HepG2 (cell line): Measurements from ENCODE around the gene MZF1. TPM values are rescaled to one million over a fixed set of nuclear protein-coding genes. Genes with fewer than 3 reads are reported as not detected.

ENCODE experiments used
- ADNP ChIP-seq: sonication (generic); formaldehyde crosslinking; IDR thresholded peaks from 2 replicates; pipeline ENCODE4 v1.4.0; 2020; ENCODE audit warnings: missing genetic modification reagents
- HNF4G ChIP-seq, 2 experiments: sonication (generic) in 1 of 2; formaldehyde crosslinking in 1 of 2; IDR thresholded peaks; 2 replicates each; pipeline versions ENCODE4 v1.4.0 to v1.6.1; 2011 to 2020; ENCODE audit warnings: borderline replicate concordance in 2 of 2, low read depth in 2 of 2, mild to moderate bottlenecking in 2 of 2, low read length in 1 of 2, missing genetic modification reagents in 1 of 2, moderate library complexity in 1 of 2
- JARID2 ChIP-seq: sonication (generic); formaldehyde crosslinking; IDR thresholded peaks from 2 replicates; pipeline ENCODE4 v1.8.1; 2023; ENCODE audit warnings: missing genetic modification reagents, inconsistent platforms; ENCODE audit not compliant: insufficient replicate concordance
- JUND ChIP-seq: sonication (generic); formaldehyde crosslinking; IDR thresholded peaks from 2 replicates; pipeline ENCODE4 v1.8.0; 2022; ENCODE audit warnings: mild to moderate bottlenecking, missing genetic modification reagents
- KMT2B ChIP-seq: IDR thresholded peaks from 2 replicates; pipeline ENCODE4 v1.6.1; 2016; ENCODE audit warnings: missing genetic modification reagents, missing compliant biosample characterization
- NKX3-1 ChIP-seq: sonication (generic); formaldehyde crosslinking; IDR thresholded peaks from 2 replicates; pipeline ENCODE4 v1.5.0; 2020; ENCODE audit warnings: missing genetic modification reagents
- POLR2AphosphoS2 ChIP-seq: IDR thresholded peaks from 2 replicates; pipeline ENCODE4 v1.6.1; 2011; ENCODE audit warnings: low read depth, low read length, improper control_type of control experiment
- SCMH1 ChIP-seq: sonication (generic); formaldehyde crosslinking; IDR thresholded peaks from 2 replicates; pipeline ENCODE4 v1.9.0; 2021; ENCODE audit warnings: missing genetic modification reagents, mild to moderate bottlenecking, borderline replicate concordance
- THAP11 ChIP-seq: IDR thresholded peaks from 2 replicates; pipeline ENCODE4 v1.6.1; 2016; ENCODE audit warnings: missing biosample characterization, missing genetic modification reagents
- ZNF224 ChIP-seq: sonication (generic); formaldehyde crosslinking; IDR thresholded peaks from 2 replicates; pipeline ENCODE4 v1.5.0; 2020; ENCODE audit warnings: mild to moderate bottlenecking, missing genetic modification reagents
- ZNF296 ChIP-seq: sonication (generic); formaldehyde crosslinking; conservative IDR thresholded peaks from 2 replicates; pipeline ENCODE4 v1.5.0; 2020; ENCODE audit warnings: mild to moderate bottlenecking, missing genetic modification reagents
- ZNF350 ChIP-seq: sonication (generic); formaldehyde crosslinking; IDR thresholded peaks from 2 replicates; pipeline ENCODE4 v1.4.0; 2020; ENCODE audit warnings: mild to moderate bottlenecking, low read depth, missing genetic modification reagents, borderline replicate concordance
- ZNF607 ChIP-seq: sonication (generic); formaldehyde crosslinking; IDR thresholded peaks from 2 replicates; pipeline ENCODE4 v1.5.1; 2020; ENCODE audit warnings: missing genetic modification reagents, mild to moderate bottlenecking, borderline replicate concordance
- ZNF790 ChIP-seq: sonication (generic); formaldehyde crosslinking; IDR thresholded peaks from 2 replicates; pipeline ENCODE4 v1.8.0; 2022; ENCODE audit warnings: missing genetic modification reagents, mild to moderate bottlenecking, borderline replicate concordance
- polyA plus RNA-seq, 8 experiments: library from polyadenylated mRNA; depleted of rRNA in 3 of 8; stranded (reverse) in 7 of 8; unstranded in 1 of 8; fragments of >200 nt; fragmentation: Illumina TruSeq in 4 of 8; extraction: Trizol in 4 of 8; gene quantifications; 2 replicates each; pipeline versions ENCODE4 v1.2.1 to v1.2.3, GENCODE V29; 2011 to 2016; ENCODE audit warnings: low read depth in 4 of 8, missing spikeins in 1 of 8, mixed read lengths in 1 of 8; ENCODE audit not compliant: insufficient read depth in 1 of 8
- total RNA-seq, 5 experiments: library from RNA; depleted of rRNA; stranded (reverse); fragments of >200 nt; fragmentation: Illumina TruSeq; extraction: Trizol; gene quantifications; 2 replicates each; pipeline ENCODE4 v1.2.3, GENCODE V29; 2016; ENCODE audit warnings: low read depth in 1 of 5
- TF ChIP-seq, protein P1 (sequence below): sonication (generic); formaldehyde crosslinking; IDR thresholded peaks from 2 replicates; pipeline ENCODE4 v1.4.0; 2020; ENCODE audit warnings: low read depth, mild to moderate bottlenecking, missing genetic modification reagents
- TF ChIP-seq, protein P2 (sequence below): sonication (generic); formaldehyde crosslinking; IDR thresholded peaks from 2 replicates; pipeline ENCODE4 v1.4.0; 2020; ENCODE audit warnings: missing genetic modification reagents
- TF ChIP-seq, protein P3 (sequence below): sonication (generic); formaldehyde crosslinking; IDR thresholded peaks from 2 replicates; pipeline ENCODE4 v1.4.0; 2020; ENCODE audit warnings: mild to moderate bottlenecking, missing genetic modification reagents
- TF ChIP-seq, protein P4 (sequence below), 2 experiments: sonication (generic) in 1 of 2; formaldehyde crosslinking in 1 of 2; IDR thresholded peaks; 2 replicates each; pipeline versions ENCODE4 v1.5.1 to v1.6.1; 2011 to 2020; ENCODE audit warnings: borderline replicate concordance in 1 of 2, low read depth in 1 of 2, low read length in 1 of 2, mild to moderate bottlenecking in 1 of 2, missing genetic modification reagents in 1 of 2, moderate library complexity in 1 of 2

The MZF1 gene
- total and polyA plus RNA-seq, 2 of the 13 experiments (the other 11 are each of a cell fraction or from before 2014, with no cell fraction given), result 3.1 to 8.1 TPM

DNA sequence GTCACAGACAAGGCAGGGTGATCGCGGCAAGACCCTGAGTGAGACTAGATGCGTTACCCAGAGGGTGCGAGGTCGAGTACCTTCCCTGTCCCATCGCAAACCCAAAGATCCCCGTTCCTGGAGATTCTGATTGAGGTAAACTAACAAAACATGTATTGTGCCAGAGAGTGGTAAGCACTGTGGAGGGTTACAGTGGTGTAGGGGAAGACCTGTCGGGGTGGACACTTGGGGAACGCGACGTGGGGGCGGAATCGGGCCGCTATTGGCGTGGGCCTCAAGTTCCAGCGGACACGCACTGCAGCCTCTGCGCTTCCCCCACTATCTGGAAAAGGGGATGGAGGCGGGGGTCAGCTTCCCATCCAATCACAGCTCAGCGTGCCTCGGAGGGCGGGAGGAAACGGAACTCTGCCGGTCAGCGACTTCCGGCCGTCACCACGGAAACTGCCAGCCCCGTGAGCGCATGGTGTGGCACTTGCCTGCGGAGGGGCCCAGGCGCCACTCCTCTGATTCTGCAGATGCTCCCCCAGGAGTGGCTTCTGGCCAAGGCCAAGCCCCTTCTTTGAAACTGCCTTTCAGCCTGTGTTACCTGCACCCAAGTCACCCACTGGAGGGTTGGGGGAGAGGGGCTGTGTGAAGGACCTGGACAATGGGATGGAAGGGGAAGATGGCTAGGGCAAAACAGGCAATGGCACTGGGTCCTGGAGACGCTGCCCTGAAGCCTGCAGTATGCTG, 13.7 kb downstream of the MZF1 start (continued):
- TF ChIP-seq POLR2AphosphoS2 (no peak), ADNP (no peak), JARID2 (CRISPR knock-in tag) (no peak), JUND (0 out of 2 replicates have a peak, but pooled peaks have one; percentile 15), ZNF790 (no peak), ZNF296 (no peak), ZNF350 (CRISPR knock-in tag) (peak; percentile 55; the same call in 1 of the 2 replicates), ZNF607 (peak; percentile 73; the same call in 1 of the 2 replicates), SCMH1 (CRISPR knock-in tag) (no peak), NKX3-1 (CRISPR knock-in tag) (no peak; the same call in 1 of the 2 replicates), THAP11 (peak; percentile 75), KMT2B (CRISPR knock-in tag) (no peak), HNF4G (IDR thresholded peaks at IDR 0.05; ENCODE audit: borderline replicate concordance, low read depth, low read length) (no peak), HNF4G (CRISPR knock-in tag; IDR thresholded peaks at IDR 0.05; ENCODE audit: borderline replicate concordance, low read depth) (no peak), ZNF224 (CRISPR knock-in tag) (peak; percentile 70; the same call in 1 of the 2 replicates)
- TF ChIP-seq, protein P1, sequence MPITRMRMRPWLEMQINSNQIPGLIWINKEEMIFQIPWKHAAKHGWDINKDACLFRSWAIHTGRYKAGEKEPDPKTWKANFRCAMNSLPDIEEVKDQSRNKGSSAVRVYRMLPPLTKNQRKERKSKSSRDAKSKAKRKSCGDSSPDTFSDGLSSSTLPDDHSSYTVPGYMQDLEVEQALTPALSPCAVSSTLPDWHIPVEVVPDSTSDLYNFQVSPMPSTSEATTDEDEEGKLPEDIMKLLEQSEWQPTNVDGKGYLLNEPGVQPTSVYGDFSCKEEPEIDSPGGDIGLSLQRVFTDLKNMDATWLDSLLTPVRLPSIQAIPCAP (CRISPR knock-in tag), result no peak
- TF ChIP-seq, protein P2, sequence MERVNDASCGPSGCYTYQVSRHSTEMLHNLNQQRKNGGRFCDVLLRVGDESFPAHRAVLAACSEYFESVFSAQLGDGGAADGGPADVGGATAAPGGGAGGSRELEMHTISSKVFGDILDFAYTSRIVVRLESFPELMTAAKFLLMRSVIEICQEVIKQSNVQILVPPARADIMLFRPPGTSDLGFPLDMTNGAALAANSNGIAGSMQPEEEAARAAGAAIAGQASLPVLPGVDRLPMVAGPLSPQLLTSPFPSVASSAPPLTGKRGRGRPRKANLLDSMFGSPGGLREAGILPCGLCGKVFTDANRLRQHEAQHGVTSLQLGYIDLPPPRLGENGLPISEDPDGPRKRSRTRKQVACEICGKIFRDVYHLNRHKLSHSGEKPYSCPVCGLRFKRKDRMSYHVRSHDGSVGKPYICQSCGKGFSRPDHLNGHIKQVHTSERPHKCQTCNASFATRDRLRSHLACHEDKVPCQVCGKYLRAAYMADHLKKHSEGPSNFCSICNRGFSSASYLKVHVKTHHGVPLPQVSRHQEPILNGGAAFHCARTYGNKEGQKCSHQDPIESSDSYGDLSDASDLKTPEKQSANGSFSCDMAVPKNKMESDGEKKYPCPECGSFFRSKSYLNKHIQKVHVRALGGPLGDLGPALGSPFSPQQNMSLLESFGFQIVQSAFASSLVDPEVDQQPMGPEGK (CRISPR knock-in tag), result peak; percentile 78
- TF ChIP-seq, protein P3, sequence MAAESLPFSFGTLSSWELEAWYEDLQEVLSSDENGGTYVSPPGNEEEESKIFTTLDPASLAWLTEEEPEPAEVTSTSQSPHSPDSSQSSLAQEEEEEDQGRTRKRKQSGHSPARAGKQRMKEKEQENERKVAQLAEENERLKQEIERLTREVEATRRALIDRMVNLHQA (CRISPR knock-in tag), result no peak
- TF ChIP-seq, protein P4, sequence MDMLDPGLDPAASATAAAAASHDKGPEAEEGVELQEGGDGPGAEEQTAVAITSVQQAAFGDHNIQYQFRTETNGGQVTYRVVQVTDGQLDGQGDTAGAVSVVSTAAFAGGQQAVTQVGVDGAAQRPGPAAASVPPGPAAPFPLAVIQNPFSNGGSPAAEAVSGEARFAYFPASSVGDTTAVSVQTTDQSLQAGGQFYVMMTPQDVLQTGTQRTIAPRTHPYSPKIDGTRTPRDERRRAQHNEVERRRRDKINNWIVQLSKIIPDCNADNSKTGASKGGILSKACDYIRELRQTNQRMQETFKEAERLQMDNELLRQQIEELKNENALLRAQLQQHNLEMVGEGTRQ (IDR thresholded peaks at IDR 0.05; ENCODE audit: low read depth, low read length), result no peak
- TF ChIP-seq, protein P4 (CRISPR knock-in tag; IDR thresholded peaks at IDR 0.05; ENCODE audit: borderline replicate concordance), result no peak
